ENCODE measurements around the gene SARM1.

SARM1 gene

DNA sequence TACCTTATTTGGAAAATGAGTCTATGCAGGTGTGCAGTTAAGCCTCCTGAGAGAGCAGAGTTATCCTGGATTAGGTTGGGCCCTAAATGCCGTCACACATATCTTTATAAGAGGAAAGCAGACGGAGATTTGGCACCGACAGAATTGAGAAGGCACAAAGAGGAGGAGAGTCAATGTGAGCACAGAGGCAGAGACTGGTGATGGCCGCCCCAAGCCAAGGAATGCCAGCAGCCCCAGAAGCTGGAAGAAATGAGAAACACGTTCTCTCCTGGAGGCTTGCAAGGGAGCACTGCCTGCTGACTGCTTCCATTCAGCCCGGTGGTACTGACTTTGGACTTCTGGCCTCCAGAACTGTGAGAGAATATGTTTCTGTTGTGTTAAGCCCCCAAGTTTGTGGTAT is 31.4 kb downstream of the SARM1 start:
- no peaks in the 10 kb centered on the region for H3K9me3 ChIP-seq
- TF ChIP-seq CTCF (IDR thresholded peaks at IDR 0.05; ENCODE audit: low read depth, low read length), result no peak
- H3K36me3 ChIP-seq, result no peaks in the 10 kb centered on the region
- DNase-seq, result no peak
- H3K4me3 ChIP-seq (ENCODE audit: low read depth, low read length), result no peak overlapping the region
- H3K4me1 ChIP-seq, result no peaks in the 10 kb centered on the region
- no peaks in the 10 kb centered on the region for H3K27me3 ChIP-seq

- Histone ChIP-seq H3K4me3 (ENCODE audit: low read depth, low read length) (no peak overlapping the region), H3K27me3 (no peaks in the 10 kb centered on the region), H3K36me3 (no peaks in the 10 kb centered on the region), H3K9me3 (no peaks in the 10 kb centered on the region), H3K4me1 (no peaks in the 10 kb centered on the region)
- no peak for TF ChIP-seq CTCF (IDR thresholded peaks at IDR 0.05; ENCODE audit: low read depth, low read length)
- DNase-seq, result no peak
These were observed 32.5 kb downstream of the SARM1 start for GRCh38 chr17:28404007-28404406.

DNA sequence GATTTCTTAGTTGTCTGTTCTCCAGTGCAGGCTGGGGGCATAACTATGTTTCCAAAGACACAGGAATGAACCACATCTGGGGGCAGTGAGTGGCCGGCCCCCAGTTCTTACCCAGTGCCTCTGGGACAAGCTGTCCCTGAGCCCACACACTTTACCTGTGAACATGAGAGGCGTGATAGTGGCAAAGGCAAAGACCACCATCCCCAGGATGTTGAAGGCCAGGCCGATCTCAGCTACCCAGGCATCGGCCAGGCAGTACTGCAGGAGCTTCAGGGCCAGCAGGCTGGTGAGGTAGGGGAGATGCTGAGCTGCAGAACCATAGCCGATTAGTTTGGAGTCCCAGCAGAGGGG is 32.9 kb downstream of the SARM1 start:
- no peaks in the 10 kb centered on the region for H3K36me3 ChIP-seq
- no peak for DNase-seq
- H3K27me3 ChIP-seq, result no peaks in the 10 kb centered on the region
- no peak overlapping the region for H3K4me3 ChIP-seq (ENCODE audit: low read depth, low read length)
- TF ChIP-seq CTCF (IDR thresholded peaks at IDR 0.05; ENCODE audit: low read depth, low read length), result no peak
- H3K4me1 ChIP-seq, result no peaks in the 10 kb centered on the region
- H3K9me3 ChIP-seq, result no peaks in the 10 kb centered on the region

DNA sequence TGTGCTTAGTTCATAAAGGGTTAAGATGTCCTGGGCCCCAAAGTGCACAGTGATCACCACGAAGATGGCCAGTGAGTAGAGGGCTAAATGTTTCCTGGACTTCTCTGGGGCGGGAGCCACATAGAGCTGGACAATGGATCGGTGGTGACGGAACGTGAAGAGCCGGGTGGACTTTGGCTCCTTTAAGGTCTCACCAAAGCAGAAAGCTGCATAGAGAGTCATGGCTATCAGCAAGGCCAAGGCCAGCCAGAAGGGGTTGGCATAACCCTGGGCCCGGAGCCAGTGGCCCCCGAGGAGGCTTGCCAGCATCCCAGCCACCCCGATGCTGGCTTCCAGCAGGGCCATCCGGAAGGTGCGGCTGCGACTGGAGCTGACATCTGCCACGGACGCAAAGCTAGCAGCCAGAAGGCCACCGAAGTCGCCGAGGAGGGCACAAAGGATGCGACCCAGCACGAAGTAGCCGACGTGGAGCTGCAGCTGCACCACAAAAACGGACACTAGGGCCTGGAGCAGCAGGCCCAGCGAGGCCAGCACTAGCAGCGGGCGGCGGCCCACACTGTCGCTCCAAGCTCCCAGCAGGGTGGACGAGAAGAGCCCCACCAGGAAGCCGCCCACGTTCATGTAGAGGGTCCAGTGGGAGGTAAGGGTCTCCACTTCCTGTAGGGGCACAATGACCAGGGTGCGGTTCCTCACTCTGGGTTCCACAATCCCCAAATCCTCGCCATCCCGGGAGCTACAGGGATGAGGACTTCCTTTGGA is 33.5 kb downstream of the SARM1 start:
- Histone ChIP-seq H3K36me3 (no peaks in the 10 kb centered on the region), H3K4me1 (no peaks in the 10 kb centered on the region), H3K27me3 (no peaks in the 10 kb centered on the region), H3K9me3 (no peaks in the 10 kb centered on the region), H3K4me3 (ENCODE audit: low read depth, low read length) (peak overlapping the region; percentile 62)
- no peak for TF ChIP-seq CTCF (IDR thresholded peaks at IDR 0.05; ENCODE audit: low read depth, low read length)
- no peak for DNase-seq

DNA sequence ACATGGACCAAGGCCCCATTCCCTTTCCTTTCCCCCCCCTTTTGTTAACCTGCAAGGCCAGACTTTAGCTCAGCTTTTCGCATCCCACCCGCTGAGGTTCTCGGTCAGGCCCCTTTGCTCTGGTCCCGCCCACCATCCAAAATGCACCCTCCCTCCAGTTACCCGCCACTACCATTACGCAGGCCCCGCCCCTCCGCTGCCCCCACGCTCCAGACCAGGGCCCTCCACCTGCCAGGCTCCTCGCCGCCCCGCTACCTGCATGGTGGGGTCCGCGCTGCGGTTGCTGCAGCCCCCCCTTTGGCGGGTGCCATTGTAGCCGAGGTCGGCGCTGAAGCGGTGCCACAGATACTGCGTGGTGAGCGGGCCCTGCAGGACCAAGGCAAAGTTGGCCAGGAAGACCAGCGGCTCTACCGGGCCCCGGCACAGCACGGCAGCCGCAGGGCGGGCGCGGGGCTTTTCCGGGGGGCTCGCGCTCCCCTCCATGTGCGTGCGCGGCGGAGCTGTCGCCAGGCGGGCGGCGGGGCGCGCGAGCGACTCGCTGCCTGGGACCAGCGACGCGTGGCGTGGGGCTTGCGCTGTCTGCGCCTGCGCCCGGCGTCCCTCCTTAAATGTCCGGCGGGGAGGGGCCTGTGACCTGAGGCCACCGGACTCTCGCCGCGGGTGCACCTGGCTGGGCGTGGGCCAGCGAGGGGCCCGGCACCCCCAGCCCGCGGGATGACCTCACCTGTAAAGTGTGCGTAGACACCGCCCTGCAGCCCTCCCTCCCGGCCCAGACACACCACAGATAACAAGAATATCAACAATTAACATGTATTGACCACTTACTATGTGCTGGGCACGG is 34.4 kb downstream of the SARM1 start, which contains the start of gene SLC46A1:
Gene SLC46A1, minus strand, starts transcription at position 581 of the 841 bp plus-strand sequence. Its CDS starts 98 bp downstream, at position 483.
- no peaks in the 10 kb centered on the region for H3K4me1 ChIP-seq
- DNase-seq, result peak; percentile 51
- peak within 1 kb of the TSS; percentile 62 for H3K4me3 ChIP-seq (ENCODE audit: low read depth, low read length)
- H3K36me3 ChIP-seq, result no peaks in the 10 kb centered on the region
- H3K9me3 ChIP-seq, result no peaks in the 10 kb centered on the region
- no peak for TF ChIP-seq CTCF (IDR thresholded peaks at IDR 0.05; ENCODE audit: low read depth, low read length)
- H3K27me3 ChIP-seq, result no peaks in the 10 kb centered on the region

DNA sequence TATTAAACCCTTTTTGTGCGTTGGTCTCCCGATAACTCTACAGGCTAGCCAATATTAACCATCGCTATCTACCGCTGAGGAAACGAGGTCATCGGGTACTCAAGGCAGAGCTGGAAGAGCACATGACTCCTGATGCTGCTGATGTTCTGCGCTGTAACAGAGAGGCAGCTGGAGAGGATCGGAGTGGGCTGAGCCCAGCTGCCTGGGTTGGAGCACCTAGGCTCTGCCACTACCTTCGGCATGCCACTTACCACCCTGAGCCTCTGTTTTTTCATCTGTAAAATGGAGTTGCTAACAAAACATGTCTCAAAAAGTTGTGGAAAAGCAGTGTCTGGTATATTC is 35.0 kb downstream of the SARM1 start:
- DNase-seq, result no peak
- Histone ChIP-seq H3K4me3 (ENCODE audit: low read depth, low read length) (peak overlapping the region; percentile 62), H3K4me1 (no peaks in the 10 kb centered on the region), H3K9me3 (no peaks in the 10 kb centered on the region), H3K36me3 (no peaks in the 10 kb centered on the region), H3K27me3 (no peaks in the 10 kb centered on the region)
- TF ChIP-seq CTCF (IDR thresholded peaks at IDR 0.05; ENCODE audit: low read depth, low read length), result no peak
